CD14-positive monocyte (primary cell): ENCODE measurements around the gene VAV2. TPM values are rescaled to one million over a fixed set of nuclear protein-coding genes. Genes with fewer than 3 reads are reported as not detected.
A peak's percentile ranks its signal among the peaks of the same experiment; 100 is the strongest.

ENCODE experiments used
- DNase-seq, 3 donors: peaks; one replicate each; pipeline ENCODE4 v3.0.0-alpha.2; 2011 to 2022
- H2AFZ ChIP-seq: 2 replicates; pipeline ENCODE4 v1.6.0; 2012; ENCODE audit warnings: mild to moderate bottlenecking, low read depth, low read length, inconsistent platforms; ENCODE audit not compliant: insufficient read depth, poor library complexity, severe bottlenecking
- H3K27ac ChIP-seq, 2 donors: 1 replicate in 1 of 2; 2 replicates in 1 of 2; pipeline ENCODE4 v1.5.1; 2012 to 2013; ENCODE audit warnings: low read length in 2 of 2, control low read depth in 1 of 2, inconsistent platforms in 1 of 2, low read depth in 1 of 2, mild to moderate bottlenecking in 1 of 2
- H3K27me3 ChIP-seq, 2 donors: one replicate each; pipeline versions ENCODE4 v1.6.0 to v1.6.1; 2011 to 2013; ENCODE audit warnings: low read length in 2 of 2; ENCODE audit not compliant: control insufficient read depth in 2 of 2, insufficient read depth in 2 of 2
- H3K36me3 ChIP-seq, 2 donors: replicated peaks in 1 of 2; 1 replicate in 1 of 2; 2 replicates in 1 of 2; pipeline versions ENCODE4 v1.5.1 to v1.6.1; 2012 to 2013; ENCODE audit warnings: low read length in 2 of 2, control low read depth in 1 of 2, inconsistent platforms in 1 of 2, mild to moderate bottlenecking in 1 of 2; ENCODE audit not compliant: insufficient read depth in 2 of 2, control insufficient read depth in 1 of 2
- H3K4me1 ChIP-seq, 2 donors: 1 replicate in 1 of 2; 2 replicates in 1 of 2; pipeline versions ENCODE4 v1.5.1 to v1.6.1; 2012 to 2013; ENCODE audit warnings: low read length in 2 of 2, control low read depth in 1 of 2, inconsistent platforms in 1 of 2, mild to moderate bottlenecking in 1 of 2, moderate library complexity in 1 of 2; ENCODE audit not compliant: insufficient read depth in 2 of 2, control insufficient read depth in 1 of 2
- H3K4me2 ChIP-seq: replicated peaks from 2 replicates; pipeline ENCODE3; 2012; ENCODE audit warnings: low read length, moderate library complexity, mild to moderate bottlenecking; ENCODE audit not compliant: poor library complexity, severe bottlenecking; ENCODE audit errors: extremely low read depth
- H3K4me3 ChIP-seq, 3 experiments: fragments of 200-600 bp in 1 of 3; sonication (generic) in 1 of 3; replicated peaks in 1 of 3; 1 replicate in 2 of 3; 2 replicates in 1 of 3; pipeline ENCODE4 v1.5.1; 2011 to 2013; ENCODE audit warnings: low read length in 3 of 3, mild to moderate bottlenecking in 3 of 3, control low read depth in 2 of 3, low read depth in 2 of 3, inconsistent platforms in 1 of 3, moderate library complexity in 1 of 3
- H3K79me2 ChIP-seq: 2 replicates; pipeline ENCODE4 v1.6.0; 2012; ENCODE audit warnings: mild to moderate bottlenecking, control low read depth, inconsistent platforms, low read length, moderate library complexity; ENCODE audit not compliant: insufficient read depth
- H3K9ac ChIP-seq: 2 replicates; pipeline ENCODE4 v1.6.0; 2017; ENCODE audit warnings: low read length, mild to moderate bottlenecking; ENCODE audit not compliant: insufficient read depth, poor library complexity, severe bottlenecking
- H3K9me3 ChIP-seq, 2 donors: replicated peaks in 1 of 2; 1 replicate in 1 of 2; 2 replicates in 1 of 2; pipeline versions ENCODE4 v1.5.1 to v1.6.1; 2012 to 2013; ENCODE audit warnings: low read length in 2 of 2, control low read depth in 1 of 2; ENCODE audit not compliant: control insufficient read depth in 1 of 2, insufficient read depth in 1 of 2
- H4K20me1 ChIP-seq: 2 replicates; pipeline ENCODE4 v1.6.0; 2012; ENCODE audit warnings: mild to moderate bottlenecking, low read length, control low read depth, moderate library complexity; ENCODE audit not compliant: insufficient read depth
- H3K27ac Mint-ChIP-seq, 7 donors: one replicate each; pipeline ENCODE4 v1.8.0; 2020; ENCODE audit warnings: mild to moderate bottlenecking in 7 of 7, mixed read lengths in 7 of 7, moderate library complexity in 6 of 7, inconsistent platforms in 2 of 7
- H3K27me3 Mint-ChIP-seq, 3 donors: one replicate each; pipeline ENCODE4 v1.8.0; 2021 to 2022; ENCODE audit warnings: low read depth in 3 of 3, mild to moderate bottlenecking in 3 of 3, mixed read lengths in 3 of 3, moderate library complexity in 3 of 3, inconsistent platforms in 1 of 3
- H3K36me3 Mint-ChIP-seq, 2 donors: one replicate each; pipeline ENCODE4 v1.8.0; 2020; ENCODE audit warnings: mixed read lengths in 2 of 2, inconsistent platforms in 1 of 2, mild to moderate bottlenecking in 1 of 2
- H3K4me1 Mint-ChIP-seq: one replicate; pipeline ENCODE4 v1.8.0; 2020; ENCODE audit warnings: mild to moderate bottlenecking, mixed read lengths
- H3K4me3 Mint-ChIP-seq, 2 donors: one replicate each; pipeline ENCODE4 v1.8.0; 2020; ENCODE audit warnings: mild to moderate bottlenecking in 2 of 2, mixed read lengths in 2 of 2, moderate library complexity in 1 of 2
- H3K9me3 Mint-ChIP-seq, 7 donors: one replicate each; pipeline ENCODE4 v1.8.0; 2020 to 2022; ENCODE audit warnings: mixed read lengths in 7 of 7, mild to moderate bottlenecking in 6 of 7, moderate library complexity in 6 of 7, inconsistent platforms in 2 of 7
- WGBS: methylation state at CpG from one replicate; pipeline ENCODE4 v1.1.5; 2013; ENCODE audit warnings: missing lambda C conversion rate; ENCODE audit not compliant: insufficient coverage; 5-methylcytosine and 5-hydroxymethylcytosine counted together
- intact Hi-C, 2 donors: fragments of 100-400 bp; cut with micrococcal nuclease; formaldehyde crosslinking; loops; one replicate each; pipeline versions ENCODE4 v1.15.0 to v1.15.1; 2023
- polyA plus RNA-seq, 3 donors: library from polyadenylated mRNA; depleted of rRNA in 1 of 3; unstranded in 2 of 3; stranded (reverse) in 1 of 3; fragments of 300-500 nt in 2 of 3; fragments of >200 nt in 1 of 3; fragmentation: Illumina TruSeq in 2 of 3; gene quantifications; 1 replicate in 2 of 3; 2 replicates in 1 of 3; pipeline ENCODE4 v1.2.3, GENCODE V29; 2012 to 2021
- TF ChIP-seq, protein P1 (sequence below): fragments of 200-600 bp; IDR thresholded peaks from one replicate; pipeline ENCODE4 v1.8.0; 2022; ENCODE audit warnings: antibody characterized with exemption, mild to moderate bottlenecking

The VAV2 gene
- polyA plus RNA-seq, 3 donors = 2.3 to 13.6 (median 2.3) TPM

DNA sequence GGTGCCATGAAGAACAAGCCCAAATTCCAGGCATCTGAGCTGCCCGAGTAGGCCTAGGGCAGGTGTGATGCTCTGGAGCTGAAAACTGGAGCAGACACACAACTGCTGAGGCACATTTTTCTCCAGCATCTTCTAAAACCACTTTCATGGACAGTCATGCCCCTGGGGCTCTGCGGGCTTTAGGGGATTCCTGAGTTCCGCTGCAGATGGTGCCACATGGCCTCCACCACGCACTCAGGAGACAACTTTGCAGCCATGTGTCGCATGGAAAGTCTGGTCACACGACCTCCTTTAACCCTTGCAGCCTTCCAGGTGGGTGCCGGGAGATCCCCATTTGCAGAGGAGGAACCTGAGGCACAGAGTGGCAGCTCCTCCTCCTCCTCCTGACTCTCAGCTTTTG, 141.2 kb downstream of the VAV2 start:
- intact Hi-C loops = no loop called here
- Mint-ChIP-seq H3K27ac (peak overlapping the region in 1 of 7 donors; percentile 73), H3K4me3 (no peak overlapping the region), H3K4me1 (peaks cover 43% of the 10 kb centered on the region), H3K9me3 (peaks cover 0 to 1% (median 0%) of the 10 kb centered on the region in 7 donors), H3K36me3 (peaks cover 19 to 29% of the 10 kb centered on the region in 2 donors), H3K27me3 (peaks cover 2 to 3% (median 3%) of the 10 kb centered on the region in 3 donors)
- Histone ChIP-seq H3K9ac (no peak overlapping the region), H3K27ac (peak overlapping the region in 1 of 2 donors; percentile 3), H3K4me1 (peaks cover 34 to 41% of the 10 kb centered on the region in 2 donors), H4K20me1 (no peaks in the 10 kb centered on the region), H3K4me2 (no peak overlapping the region), H3K36me3 (no peaks in the 10 kb centered on the region), H3K79me2 (peaks cover 31% of the 10 kb centered on the region), H2AFZ (no peak overlapping the region), H3K27me3 (no peaks in the 10 kb centered on the region), H3K9me3 (no peaks in the 10 kb centered on the region), H3K4me3 (no peak overlapping the region)
- 93% methylated on average over 6 of the region's 7 CpGs for WGBS
- DNase-seq = no peak
- TF ChIP-seq, protein P1, sequence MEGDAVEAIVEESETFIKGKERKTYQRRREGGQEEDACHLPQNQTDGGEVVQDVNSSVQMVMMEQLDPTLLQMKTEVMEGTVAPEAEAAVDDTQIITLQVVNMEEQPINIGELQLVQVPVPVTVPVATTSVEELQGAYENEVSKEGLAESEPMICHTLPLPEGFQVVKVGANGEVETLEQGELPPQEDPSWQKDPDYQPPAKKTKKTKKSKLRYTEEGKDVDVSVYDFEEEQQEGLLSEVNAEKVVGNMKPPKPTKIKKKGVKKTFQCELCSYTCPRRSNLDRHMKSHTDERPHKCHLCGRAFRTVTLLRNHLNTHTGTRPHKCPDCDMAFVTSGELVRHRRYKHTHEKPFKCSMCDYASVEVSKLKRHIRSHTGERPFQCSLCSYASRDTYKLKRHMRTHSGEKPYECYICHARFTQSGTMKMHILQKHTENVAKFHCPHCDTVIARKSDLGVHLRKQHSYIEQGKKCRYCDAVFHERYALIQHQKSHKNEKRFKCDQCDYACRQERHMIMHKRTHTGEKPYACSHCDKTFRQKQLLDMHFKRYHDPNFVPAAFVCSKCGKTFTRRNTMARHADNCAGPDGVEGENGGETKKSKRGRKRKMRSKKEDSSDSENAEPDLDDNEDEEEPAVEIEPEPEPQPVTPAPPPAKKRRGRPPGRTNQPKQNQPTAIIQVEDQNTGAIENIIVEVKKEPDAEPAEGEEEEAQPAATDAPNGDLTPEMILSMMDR = no peak

DNA sequence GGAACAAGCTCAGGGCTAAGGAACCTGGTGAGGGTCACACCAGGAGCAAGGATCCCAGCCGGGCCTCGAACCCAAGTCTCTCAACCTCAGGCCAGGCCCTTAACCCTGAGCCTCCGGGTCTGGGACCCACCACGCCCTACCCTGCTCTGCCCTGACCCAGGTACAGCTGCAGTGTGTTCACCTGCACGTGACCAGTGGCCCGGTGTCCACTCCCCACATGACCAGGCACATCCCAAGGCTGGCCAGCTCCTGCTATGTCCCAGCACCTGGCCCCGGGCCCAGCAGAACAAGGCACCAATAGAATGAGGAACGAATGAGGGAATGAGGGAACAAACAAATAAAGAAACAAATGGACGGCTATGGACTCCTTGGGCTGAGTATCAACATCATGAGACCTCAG, 142.0 kb downstream of the VAV2 start:
- H3K79me2 ChIP-seq = peaks cover 31% of the 10 kb centered on the region

More for the DNA sequence above, 142.0 kb downstream of the VAV2 start:
- no peak overlapping the region for H3K4me3 Mint-ChIP-seq
- H3K9ac ChIP-seq = no peak overlapping the region
- H3K27ac Mint-ChIP-seq = peak overlapping the region in 1 of 7 donors; percentile 73
- peaks cover 33 to 41% of the 10 kb centered on the region in 2 donors for H3K4me1 ChIP-seq
- H3K4me1 Mint-ChIP-seq = peaks cover 42% of the 10 kb centered on the region
- H2AFZ ChIP-seq = no peak overlapping the region
- H3K36me3 ChIP-seq = no peaks in the 10 kb centered on the region
- no peaks in the 10 kb centered on the region for H3K9me3 ChIP-seq
- 97% methylated on average over 7 of the region's 9 CpGs for WGBS
- no peak for DNase-seq
- H3K27me3 ChIP-seq = no peaks in the 10 kb centered on the region
- no peak overlapping the region for H3K4me3 ChIP-seq
- H3K36me3 Mint-ChIP-seq = peaks cover 19 to 29% of the 10 kb centered on the region in 2 donors
- H3K27me3 Mint-ChIP-seq = peaks cover 2 to 3% (median 3%) of the 10 kb centered on the region in 3 donors
- H3K4me2 ChIP-seq = no peak overlapping the region
- H3K9me3 Mint-ChIP-seq = peaks cover 0 to 1% (median 0%) of the 10 kb centered on the region in 7 donors
- TF ChIP-seq, protein P1 = no peak
- intact Hi-C loops = no loop called here
- H4K20me1 ChIP-seq = no peaks in the 10 kb centered on the region
- H3K27ac ChIP-seq = no peak overlapping the region
